ENCODE measurements around the gene UGT1A7.
"Not testable (repeated sequence)": the region's sequence is repeated elsewhere in the genome, so short reads cannot be mapped to it uniquely, and the experiment has no call there.

Gene UGT1A7

GRCh38 chr2:233651430-233651829, 30.3 kb upstream of the UGT1A7 start:
- no peak for DNase-seq
- Mint-ChIP-seq H3K4me1 (no peaks in the 10 kb centered on the region), H3K27ac (no peak overlapping the region), H3K36me3 (ENCODE audit: low read depth) (peaks cover 5% of the 10 kb centered on the region), H3K4me3 (no peak overlapping the region), H3K27me3 (ENCODE audit: low read depth, poor library complexity) (peaks cover 5% of the 10 kb centered on the region), H3K9me3 (peaks cover 21% of the 10 kb centered on the region)
- TF ChIP-seq CTCF (IDR thresholded peaks at IDR 0.05) = no peak

GRCh38 chr2:233654501-233654900, 27.2 kb upstream of the UGT1A7 start:
- Mint-ChIP-seq H3K4me3 (no peak overlapping the region), H3K27me3 (ENCODE audit: low read depth, poor library complexity) (peaks cover 13% of the 10 kb centered on the region), H3K27ac (no peak overlapping the region), H3K4me1 (no peaks in the 10 kb centered on the region), H3K9me3 (no peaks in the 10 kb centered on the region), H3K36me3 (ENCODE audit: low read depth) (no peaks in the 10 kb centered on the region)
- no peak for TF ChIP-seq CTCF (IDR thresholded peaks at IDR 0.05)
- no peak for DNase-seq

- no peak for TF ChIP-seq CTCF (IDR thresholded peaks at IDR 0.05)
- no peak overlapping the region for H3K4me3 Mint-ChIP-seq
- no peaks in the 10 kb centered on the region for H3K4me1 Mint-ChIP-seq
- peaks cover 18% of the 10 kb centered on the region for H3K27me3 Mint-ChIP-seq (ENCODE audit: low read depth, poor library complexity)
- no peaks in the 10 kb centered on the region for H3K9me3 Mint-ChIP-seq
- no peaks in the 10 kb centered on the region for H3K36me3 Mint-ChIP-seq (ENCODE audit: low read depth)
- H3K27ac Mint-ChIP-seq = no peak overlapping the region
- DNase-seq = no peak
These were observed 26.7 kb upstream of the UGT1A7 start for GRCh38 chr2:233655043-233655442.

GRCh38 chr2:233655943-233656342, 25.8 kb upstream of the UGT1A7 start:
- H3K27ac Mint-ChIP-seq; DNase-seq; H3K4me3 Mint-ChIP-seq; H3K9me3 Mint-ChIP-seq; H3K36me3 Mint-ChIP-seq (ENCODE audit: low read depth); H3K4me1 Mint-ChIP-seq: not testable (repeated sequence)
- H3K27me3 Mint-ChIP-seq (ENCODE audit: low read depth, poor library complexity) = peaks cover 18% of the 10 kb centered on the region

DNA sequence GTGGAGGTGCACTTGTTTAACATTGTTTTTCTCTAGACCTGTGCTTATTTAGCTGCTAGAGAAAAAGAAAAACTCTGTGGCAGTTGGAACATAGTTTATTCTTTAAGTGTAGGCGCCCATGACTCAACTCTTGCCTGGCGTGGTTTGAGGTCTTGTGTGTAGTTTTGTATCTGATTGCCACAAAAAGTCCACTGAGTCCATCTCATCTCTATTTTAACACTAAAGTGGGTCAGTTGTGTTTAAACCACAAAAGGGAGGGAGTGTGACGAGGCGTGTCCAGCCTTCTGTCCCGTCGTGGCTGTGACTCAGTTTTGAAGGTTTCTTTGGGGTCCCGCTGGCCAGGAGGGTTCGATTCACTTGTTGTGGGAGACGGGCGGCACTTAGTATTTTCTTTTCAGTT, 25.3 kb upstream of the UGT1A7 start:
- H3K9me3 Mint-ChIP-seq = no peaks in the 10 kb centered on the region
- peaks cover 18% of the 10 kb centered on the region for H3K27me3 Mint-ChIP-seq (ENCODE audit: low read depth, poor library complexity)
- TF ChIP-seq CTCF (IDR thresholded peaks at IDR 0.05) = no peak
- no peak overlapping the region for H3K4me3 Mint-ChIP-seq
- no peaks in the 10 kb centered on the region for H3K36me3 Mint-ChIP-seq (ENCODE audit: low read depth)
- no peak for DNase-seq
- no peaks in the 10 kb centered on the region for H3K4me1 Mint-ChIP-seq
- H3K27ac Mint-ChIP-seq = no peak overlapping the region

GRCh38 chr2:233658610-233659009, 23.1 kb upstream of the UGT1A7 start:
- Mint-ChIP-seq H3K4me1 (no peaks in the 10 kb centered on the region), H3K4me3 (no peak overlapping the region), H3K36me3 (ENCODE audit: low read depth) (no peaks in the 10 kb centered on the region), H3K27me3 (ENCODE audit: low read depth, poor library complexity) (peaks cover 24% of the 10 kb centered on the region), H3K27ac (no peak overlapping the region), H3K9me3 (peaks cover 4% of the 10 kb centered on the region)
- no peak for DNase-seq
- no peak for TF ChIP-seq CTCF (IDR thresholded peaks at IDR 0.05)

All from nephron progenitor cell (in vitro differentiated cells).